Islet of Langerhans (tissue), 1 donor: ENCODE results near the gene SYNDIG1.

ENCODE experiments used
- FAIRE-seq: peaks from one replicate; lab custom pipeline; 2011; peaks lifted over from hg19 to GRCh38; lab: Jason Lieb, UNC

The SYNDIG1 gene

GRCh38 chr20:24448170-24448569 lies 21.3 kb upstream of the SYNDIG1 start:
- FAIRE-seq: no peak

DNA sequence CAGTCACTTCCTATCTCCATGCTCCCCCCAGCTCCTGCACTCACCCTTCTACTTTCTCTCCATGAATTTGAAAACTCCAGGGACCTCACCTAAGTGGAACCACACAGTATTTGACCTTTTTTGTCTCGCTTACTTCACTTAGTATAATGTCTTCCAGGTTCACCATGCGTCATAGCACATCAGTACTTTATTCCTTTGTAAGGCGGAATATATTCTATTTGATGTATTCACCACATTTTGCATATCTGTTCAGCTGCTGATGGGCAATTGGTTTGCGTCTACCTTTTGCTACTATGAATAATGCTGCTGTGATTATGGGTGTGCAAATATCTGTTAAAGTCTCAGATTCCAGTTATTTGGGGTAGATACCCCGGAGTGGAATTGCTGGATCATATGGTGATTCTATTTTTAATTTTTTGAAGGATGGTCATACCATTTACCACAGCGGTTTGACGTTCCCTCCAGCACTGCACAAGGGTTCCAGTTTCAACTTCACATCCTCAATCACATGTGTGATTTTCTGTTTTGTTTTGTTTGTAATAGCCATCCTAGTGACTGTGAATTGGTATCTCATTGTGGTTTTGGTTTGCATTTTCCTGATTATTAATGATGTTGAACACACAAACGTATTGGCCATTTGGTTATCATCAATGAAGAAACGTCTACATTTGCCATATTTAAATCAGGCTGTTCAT lies 20.3 kb upstream of the SYNDIG1 start:
- no peak for FAIRE-seq

GRCh38 chr20:24450177-24450576 lies 19.3 kb upstream of the SYNDIG1 start:
- FAIRE-seq: no peak

- FAIRE-seq: no peak
These were observed 18.6 kb upstream of the SYNDIG1 start for GRCh38 chr20:24450624-24451376.

GRCh38 chr20:24451428-24451827 lies 18.0 kb upstream of the SYNDIG1 start:
- no peak for FAIRE-seq

- FAIRE-seq: no peak
These were observed 17.4 kb upstream of the SYNDIG1 start for GRCh38 chr20:24452016-24452415.

DNA sequence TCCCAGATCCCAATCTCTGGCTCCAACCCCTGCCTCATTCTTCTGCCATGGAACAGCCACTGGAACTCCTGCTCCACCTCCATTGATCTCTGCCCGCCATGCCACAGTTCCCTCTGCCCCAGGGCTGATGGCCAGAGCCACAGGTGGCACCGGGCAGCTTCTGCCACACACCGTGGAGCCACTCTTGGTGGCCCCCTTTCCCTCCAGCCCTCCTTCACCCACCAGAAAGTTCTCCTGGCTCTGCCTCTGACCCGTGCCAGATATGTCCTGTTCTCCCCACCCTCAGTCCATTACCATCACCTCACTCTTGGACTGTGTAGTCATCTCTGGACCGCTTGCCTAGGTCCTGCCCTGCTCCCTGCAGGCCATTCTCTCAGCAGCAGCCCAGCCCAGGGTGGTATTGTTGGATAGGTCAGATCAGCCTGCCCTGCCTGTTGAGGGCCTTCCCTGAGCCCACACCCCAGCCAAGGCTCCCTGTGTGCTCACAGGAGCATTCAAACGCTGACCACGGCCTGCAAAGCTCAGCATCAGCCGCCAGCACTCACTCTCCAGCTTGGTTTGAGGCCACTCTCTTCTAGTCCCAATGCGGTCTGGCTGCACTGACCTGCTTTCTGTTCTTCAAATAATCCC lies 16.8 kb upstream of the SYNDIG1 start:
- no peak for FAIRE-seq

DNA sequence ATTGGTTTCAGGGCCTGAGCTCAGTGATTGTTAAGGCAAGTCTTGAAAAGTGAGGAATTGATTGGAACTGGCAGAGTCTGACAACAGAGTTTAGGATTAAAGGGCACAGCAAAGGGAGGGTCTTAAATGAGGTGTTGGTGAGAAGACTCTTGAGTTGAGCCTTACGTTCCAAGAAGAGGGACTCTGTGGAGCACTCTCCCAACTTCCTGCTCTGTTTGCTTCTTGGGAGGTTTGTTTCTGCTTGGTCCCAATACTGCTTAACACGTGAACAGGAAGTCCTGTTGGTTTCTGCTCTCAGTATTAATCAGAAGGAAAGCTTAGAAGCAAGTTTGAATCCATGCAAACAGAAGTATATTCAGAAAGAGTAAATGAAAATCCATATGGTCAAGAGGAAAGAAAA lies 15.6 kb upstream of the SYNDIG1 start:
- no peak for FAIRE-seq

DNA sequence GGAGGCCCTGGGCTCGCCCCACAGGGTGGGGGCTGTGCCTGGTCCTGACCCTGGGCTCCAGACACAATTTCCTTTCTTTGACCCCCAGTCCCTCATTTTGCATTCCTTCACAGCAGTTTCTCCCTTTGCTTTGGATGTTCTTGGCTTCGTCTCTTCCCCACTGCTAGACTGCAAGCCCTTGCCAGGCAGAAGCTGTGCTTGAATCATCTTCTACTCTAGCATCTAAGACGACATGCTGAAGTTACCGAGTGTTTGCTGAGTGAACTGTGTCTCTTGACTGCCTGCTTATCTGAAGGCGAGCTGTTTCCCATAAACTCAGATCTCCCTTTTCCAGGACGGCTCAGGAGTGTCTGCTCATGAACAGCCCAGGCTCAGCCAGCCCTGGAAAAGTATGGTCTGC lies 14.3 kb upstream of the SYNDIG1 start:
- no peak for FAIRE-seq

DNA sequence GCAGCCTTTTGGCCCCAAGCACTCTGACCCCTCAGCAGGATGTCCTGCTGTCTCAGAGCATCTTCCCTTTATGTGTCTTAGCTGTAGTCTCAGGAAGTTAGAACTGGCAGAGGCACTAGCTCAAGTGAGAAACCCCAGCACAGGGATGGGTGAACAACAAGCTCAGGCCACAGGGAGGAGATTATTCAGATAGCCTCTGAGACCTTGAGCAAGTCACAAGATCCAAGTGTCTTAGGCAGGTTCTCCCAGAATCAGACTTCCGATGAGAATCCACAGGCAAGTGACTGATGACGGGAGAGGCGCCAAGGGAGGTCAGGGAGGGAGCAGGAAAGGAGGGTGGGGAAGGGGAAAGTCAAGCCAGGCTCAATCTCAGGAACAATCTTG lies 13.0 kb upstream of the SYNDIG1 start:
- FAIRE-seq: no peak

DNA sequence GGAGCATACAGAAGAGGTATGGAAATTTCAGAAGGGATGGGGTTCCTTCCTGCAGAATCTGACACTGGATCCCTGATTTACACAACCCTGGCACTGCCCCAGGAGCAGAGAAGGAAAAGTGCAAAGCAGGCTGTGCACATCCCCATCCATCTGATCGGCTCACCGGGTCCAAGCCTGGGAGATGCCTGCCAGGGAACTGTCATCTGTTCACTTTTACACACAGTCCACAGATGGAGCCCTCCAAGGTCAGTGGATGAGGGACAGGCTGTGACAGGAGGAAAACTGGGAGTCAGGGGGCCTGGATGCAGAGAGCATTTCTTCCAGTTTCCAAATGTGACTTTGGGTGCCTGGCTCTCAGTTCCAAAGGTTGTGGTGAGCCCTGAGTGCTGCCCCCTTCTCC lies 11.0 kb upstream of the SYNDIG1 start:
- no peak for FAIRE-seq

DNA sequence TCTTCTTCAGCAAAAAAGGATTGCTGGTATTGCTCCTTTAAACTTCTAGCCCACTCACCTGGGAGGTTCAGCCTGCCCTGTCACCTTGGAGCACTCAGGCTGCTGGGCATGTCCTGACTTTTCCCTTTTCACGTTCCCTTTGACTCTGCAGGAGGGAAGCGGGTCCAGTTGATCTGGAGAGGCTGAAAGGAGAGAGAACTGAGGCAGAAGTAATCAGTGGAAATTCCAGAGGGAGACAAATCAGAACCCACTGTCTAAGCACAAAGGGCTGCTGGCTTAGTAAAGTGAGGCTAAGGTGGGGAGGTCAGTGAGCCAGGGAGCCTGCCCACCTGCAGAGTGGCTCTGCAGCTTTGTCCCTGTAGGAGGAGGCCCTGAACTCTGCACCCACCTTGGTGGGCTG lies 9.7 kb upstream of the SYNDIG1 start:
- FAIRE-seq: no peak

- FAIRE-seq: no peak
These were observed 8.7 kb upstream of the SYNDIG1 start for GRCh38 chr20:24460712-24461111.

- FAIRE-seq: no peak
These were observed 7.6 kb upstream of the SYNDIG1 start for GRCh38 chr20:24461848-24462247.

- FAIRE-seq: no peak
These were observed 6.9 kb upstream of the SYNDIG1 start for GRCh38 chr20:24462460-24463010.

DNA sequence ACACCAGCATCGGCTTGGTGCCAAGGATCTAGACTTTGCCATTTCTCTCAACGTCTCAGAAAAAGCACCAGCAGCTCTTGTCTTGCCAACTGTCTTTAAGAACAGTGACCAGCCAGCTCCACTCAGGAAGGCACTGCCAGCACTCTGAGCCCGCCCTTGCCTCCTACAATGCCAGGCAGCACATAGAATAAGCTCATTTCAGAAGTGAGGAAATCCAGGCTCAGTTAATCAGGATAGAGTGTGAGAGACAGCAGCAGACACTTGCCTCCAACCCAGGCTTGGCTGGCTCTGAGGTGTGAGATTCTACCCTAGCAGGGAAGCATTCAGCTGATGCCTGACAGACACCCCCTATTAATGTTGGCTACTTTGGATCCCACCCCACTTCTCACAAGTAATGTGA lies 4.3 kb upstream of the SYNDIG1 start:
- no peak for FAIRE-seq

DNA sequence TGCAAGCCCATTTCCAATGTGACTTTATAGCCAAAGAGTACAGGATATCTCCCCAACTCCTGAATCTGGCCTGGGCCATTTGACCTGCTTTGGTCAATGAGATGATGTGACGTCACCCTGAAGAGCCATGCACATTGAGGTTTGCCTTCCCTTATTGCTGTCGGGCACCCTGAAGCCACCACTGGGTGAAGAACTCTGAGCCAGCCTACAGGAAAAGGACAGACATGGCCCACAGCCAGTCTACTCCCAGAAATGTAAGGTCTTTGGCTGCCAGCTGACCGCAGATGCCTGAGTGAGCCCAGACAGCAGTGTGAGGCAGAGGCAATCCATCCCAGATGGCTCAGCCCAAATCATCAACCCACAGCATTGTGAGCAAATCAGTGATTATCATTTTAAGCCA lies 3.7 kb upstream of the SYNDIG1 start:
- FAIRE-seq: no peak

DNA sequence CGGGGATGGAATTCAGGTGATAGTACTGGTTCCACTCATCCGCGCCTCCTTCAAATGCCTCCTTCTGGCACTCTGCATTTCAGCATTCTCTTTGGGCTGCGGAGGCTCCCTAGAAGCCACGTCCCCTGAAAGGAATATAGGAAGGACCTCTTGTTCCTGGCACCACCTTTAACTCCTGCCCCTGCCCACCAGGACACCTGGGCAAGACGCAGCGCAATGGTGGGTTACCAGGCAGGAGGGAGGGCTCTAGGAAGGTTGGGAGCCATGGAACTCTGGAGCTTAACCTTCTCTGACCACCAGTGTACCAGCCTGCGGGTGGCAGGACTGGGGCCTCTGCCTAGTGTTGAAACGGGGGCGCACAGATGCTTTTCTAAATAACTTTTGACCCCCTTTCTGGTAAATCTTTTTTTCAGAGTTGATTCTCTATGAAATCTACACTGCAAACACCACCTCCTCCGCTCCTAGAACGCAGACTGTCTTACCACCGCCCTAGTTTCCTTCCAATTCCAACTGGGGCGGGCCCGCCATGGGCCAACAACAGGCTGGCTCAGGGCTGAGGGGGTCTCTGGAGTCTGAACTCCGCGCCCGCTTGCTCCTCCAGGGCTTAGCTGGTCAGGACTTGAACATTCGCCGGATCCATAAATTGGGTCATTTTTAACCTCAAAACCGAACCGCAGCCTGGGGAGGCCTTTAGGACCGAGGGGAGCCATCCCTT lies 871 bp upstream of the SYNDIG1 start:
- no peak for FAIRE-seq

DNA sequence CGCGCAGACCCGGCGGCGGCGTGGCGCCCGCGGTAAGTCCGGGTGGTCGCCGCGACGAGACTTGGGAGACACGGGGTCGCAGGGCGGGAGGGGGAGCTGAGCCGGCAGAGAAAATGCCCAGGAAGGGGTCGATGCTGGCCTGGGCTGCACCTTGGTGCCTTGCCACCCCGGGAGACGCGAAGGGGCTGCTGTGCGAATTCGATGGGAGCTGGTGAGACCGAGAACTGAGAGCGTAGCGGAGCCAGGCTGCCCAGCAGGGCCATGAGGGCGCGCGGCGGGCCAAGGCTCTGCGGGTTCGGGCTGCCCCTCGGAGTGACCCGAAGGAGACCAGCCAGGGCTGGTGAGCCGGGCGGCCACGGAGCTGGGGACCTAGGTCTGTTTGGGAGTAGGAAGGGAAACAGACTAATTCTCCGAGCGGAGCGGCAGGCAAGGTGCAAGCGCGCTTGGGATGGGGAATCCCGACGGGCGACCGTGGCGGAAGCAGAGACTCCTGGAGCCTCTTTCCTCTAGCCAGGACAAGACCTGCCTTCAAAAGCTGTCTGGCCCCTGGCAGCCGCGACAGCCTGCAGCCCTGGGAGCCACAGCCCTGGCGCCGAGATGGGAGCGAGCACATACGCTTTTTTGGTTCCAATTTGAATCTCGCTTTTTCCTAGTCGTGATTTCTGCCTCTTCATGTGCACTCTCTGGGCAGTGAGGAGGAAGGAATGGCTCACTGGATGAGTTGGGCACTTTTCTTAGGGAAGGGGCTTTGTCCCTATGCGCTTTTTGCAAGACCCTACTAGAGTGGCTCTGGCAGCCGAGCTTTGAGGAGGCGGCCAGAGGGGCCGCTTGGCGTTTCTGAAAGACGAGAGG lies 691 bp downstream of the SYNDIG1 start:
- FAIRE-seq: no peak

DNA sequence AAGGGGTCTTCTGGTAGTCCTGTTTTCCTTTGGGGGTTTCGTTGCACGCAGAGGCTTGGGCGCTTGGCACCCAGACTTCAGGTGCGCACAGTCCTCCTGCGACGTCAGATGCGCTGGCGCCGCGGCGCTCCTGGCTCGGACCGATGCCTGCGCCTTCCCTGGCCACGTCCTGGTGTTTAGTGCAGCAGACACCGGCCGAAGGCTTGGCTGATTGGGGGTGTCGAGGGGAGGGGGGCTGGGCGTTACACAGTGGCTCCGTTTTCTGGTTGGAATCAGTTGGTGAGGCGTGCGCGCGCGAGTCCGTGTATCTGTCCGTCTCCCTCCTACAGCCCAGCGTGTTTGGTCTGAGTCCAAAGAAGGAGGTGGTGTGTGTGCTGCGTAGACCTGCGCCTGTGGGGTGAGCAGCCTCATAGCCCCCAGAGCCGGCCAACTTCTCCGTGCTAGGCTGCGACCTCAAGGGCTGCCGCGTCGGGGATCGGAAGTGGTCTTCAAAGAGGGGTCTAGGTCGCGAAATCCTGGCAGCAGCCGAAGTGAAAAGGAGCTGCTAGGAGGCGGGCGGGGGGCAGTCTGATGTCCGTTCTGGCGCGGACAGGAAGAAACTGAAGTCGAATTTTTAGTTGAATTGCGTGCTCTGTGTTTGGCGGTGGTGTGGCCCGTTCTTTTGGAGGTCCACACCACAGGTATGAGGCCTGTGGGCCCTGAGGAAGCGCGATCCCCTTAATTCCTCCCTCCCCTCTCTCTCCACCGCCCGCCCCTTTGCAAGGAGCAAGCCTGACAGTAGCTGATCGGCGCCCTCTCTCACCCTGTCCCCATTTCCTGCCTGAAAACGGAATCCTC lies 1.5 kb downstream of the SYNDIG1 start:
- FAIRE-seq: no peak

DNA sequence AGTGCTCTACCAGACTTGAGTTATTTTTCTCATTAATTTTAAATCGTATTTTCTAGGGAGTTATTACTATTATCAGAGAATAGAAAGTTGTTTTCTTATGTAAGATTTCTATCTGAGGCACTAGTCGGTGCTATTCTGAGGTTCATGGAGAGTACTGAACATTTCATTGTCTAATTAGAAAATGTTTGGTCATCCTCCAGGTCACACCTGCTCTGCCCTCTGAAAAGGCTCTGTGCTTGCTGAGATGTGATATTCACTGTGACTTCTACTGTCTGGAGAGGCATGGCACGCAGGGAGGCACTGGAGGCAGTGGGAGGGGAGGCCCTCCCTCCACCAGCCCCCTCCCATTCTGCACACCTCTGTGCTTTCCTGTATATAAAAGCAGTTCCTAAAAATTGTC lies 3.0 kb downstream of the SYNDIG1 start:
- peak; percentile 17 for FAIRE-seq
